Activated CD8-positive, alpha-beta T cell treated with anti-CD3 and anti-CD28 coated beads, Interleukin-2, amount 10 ng/mL, durations not matched to agents 7 days and 5 days (primary cell): ENCODE results near the gene EMC6. TPM values are rescaled to one million over a fixed set of nuclear protein-coding genes. Genes with fewer than 3 reads are reported as not detected.

Experiments
- ATAC-seq: fragments of 150-1000 bp; cut with Tn5 transposase; one replicate; pipeline ENCODE4 v1.10.0; 2021; ENCODE audit warnings: moderate library complexity
- CTCF ChIA-PET: fragments of 350-600 bp; sonication (Branson Sonifier 250); formaldehyde crosslinking; loops from one replicate; lab custom pipeline; 2021; ENCODE audit warnings: antibody characterized with exemption; lab: Charles Lee
- POLR2A ChIA-PET: fragments of 350-600 bp; sonication (Branson Sonifier 250); formaldehyde crosslinking; loops from one replicate; lab custom pipeline; 2021; ENCODE audit warnings: antibody characterized with exemption; lab: Charles Lee
- DNase-seq: peaks from one replicate; pipeline ENCODE4 v3.0.0-alpha.2; 2020
- H3K27ac Mint-ChIP-seq: one replicate; pipeline ENCODE4 v1.8.0; 2021; ENCODE audit warnings: mild to moderate bottlenecking, mixed read lengths
- H3K27me3 Mint-ChIP-seq: one replicate; pipeline ENCODE4 v1.8.0; 2021; ENCODE audit warnings: low read depth, mixed read lengths
- H3K36me3 Mint-ChIP-seq: one replicate; pipeline ENCODE4 v1.8.0; 2021; ENCODE audit warnings: low read depth, mixed read lengths
- H3K4me1 Mint-ChIP-seq: one replicate; pipeline ENCODE4 v1.8.0; 2021; ENCODE audit warnings: low read depth, mixed read lengths
- H3K4me3 Mint-ChIP-seq: one replicate; pipeline ENCODE4 v1.8.0; 2021; ENCODE audit warnings: mild to moderate bottlenecking, mixed read lengths
- H3K9me3 Mint-ChIP-seq: one replicate; pipeline ENCODE4 v1.8.0; 2022; ENCODE audit warnings: mixed read lengths; ENCODE audit not compliant: insufficient read depth
- total RNA-seq, 2 experiments: library from RNA; stranded (reverse); gene quantifications; one replicate each; pipeline ENCODE4 v1.2.3, GENCODE V29; 2021

The EMC6 gene
- total RNA-seq, 2 experiments from 2014 or later = 39.7 to 43.1 TPM

GRCh38 chr17:3636908-3637373 is 31.7 kb upstream of the EMC6 start:
- H3K4me1 Mint-ChIP-seq = peaks cover 44% of the 10 kb centered on the region
- no peaks in the 10 kb centered on the region for H3K27me3 Mint-ChIP-seq
- no peak overlapping the region for H3K27ac Mint-ChIP-seq
- CTCF ChIA-PET = interaction anchor here (0.7 to 3.4 kb wide), 3 partner anchors 10 to 588 kb away, joined by 3 to 20 read pairs (median 6); no protein-coding TSS in a partner anchor
- POLR2A ChIA-PET = interaction anchor here (1.1 kb wide), 2 partner anchors 74 to 204 kb away, joined by 3 to 4 read pairs; no protein-coding TSS in a partner anchor
- ATAC-seq (no peak), DNase-seq (peak; percentile 30)
- no peaks in the 10 kb centered on the region for H3K9me3 Mint-ChIP-seq
- peak overlapping the region; percentile 91 for H3K4me3 Mint-ChIP-seq
- H3K36me3 Mint-ChIP-seq = peaks cover 7% of the 10 kb centered on the region

DNA sequence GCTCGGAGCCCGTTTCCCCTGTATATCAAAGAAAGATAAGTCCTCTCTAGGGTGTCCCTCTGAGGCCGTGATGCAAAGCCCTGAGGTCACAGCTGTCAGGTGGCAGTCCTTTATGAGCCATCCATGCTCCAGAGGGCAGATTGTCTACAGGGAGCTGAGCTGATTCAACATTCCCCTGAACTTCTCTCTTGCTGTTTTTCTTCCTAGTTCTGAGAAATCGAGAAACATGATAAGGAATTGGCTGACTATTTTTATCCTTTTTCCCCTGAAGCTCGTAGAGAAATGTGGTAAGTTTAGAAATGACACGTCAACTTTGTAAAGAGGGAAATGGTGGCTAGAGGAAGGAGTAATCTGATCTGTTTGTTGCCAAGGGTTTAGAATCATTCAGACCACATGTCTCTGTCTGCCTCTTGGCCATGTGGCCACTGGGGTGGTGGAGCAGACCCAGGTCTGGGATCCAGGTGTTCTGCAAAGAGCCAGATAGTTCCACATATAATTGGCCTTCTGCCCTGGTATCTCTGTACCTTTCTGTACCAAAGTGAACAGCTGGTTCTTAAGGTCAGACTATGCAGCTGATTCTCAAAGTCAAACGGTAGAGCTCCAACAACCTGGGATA is 28.5 kb upstream of the EMC6 start:
- peak overlapping the region; percentile 47 for H3K4me3 Mint-ChIP-seq
- ChIA-PET POLR2A (no interaction called here), CTCF (interaction anchor here (0.7 to 1.2 kb wide), 5 partner anchors 9 to 813 kb away, joined by 3 to 7 read pairs (median 3); no protein-coding TSS in a partner anchor)
- H3K9me3 Mint-ChIP-seq = no peaks in the 10 kb centered on the region
- ATAC-seq = no peak
- peaks cover 3% of the 10 kb centered on the region for H3K36me3 Mint-ChIP-seq
- peak overlapping the region; percentile 85 for H3K27ac Mint-ChIP-seq
- DNase-seq = peak; percentile 43
- H3K27me3 Mint-ChIP-seq = no peaks in the 10 kb centered on the region
- H3K4me1 Mint-ChIP-seq = peaks cover 39% of the 10 kb centered on the region

DNA sequence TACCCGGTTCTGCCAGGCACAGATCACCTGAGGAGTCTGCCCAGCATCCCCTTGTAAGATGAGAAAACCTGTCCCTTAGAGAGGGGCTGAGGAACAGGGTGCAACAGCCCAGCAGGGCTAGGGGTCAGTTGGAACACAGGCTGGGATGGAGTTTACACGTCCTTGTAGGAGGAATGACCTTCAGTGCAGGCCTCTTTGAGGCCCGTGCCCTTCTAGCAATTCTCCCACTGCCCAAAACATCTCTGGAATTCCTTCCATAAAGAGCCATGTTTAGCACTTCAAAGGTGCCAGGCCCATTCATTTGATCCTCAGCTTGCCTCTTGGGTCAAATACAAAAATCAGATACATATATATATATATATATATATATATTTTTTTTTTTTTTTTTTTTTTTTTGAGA is 27.6 kb upstream of the EMC6 start:
- H3K27ac Mint-ChIP-seq = no peak overlapping the region
- H3K9me3 Mint-ChIP-seq = no peaks in the 10 kb centered on the region
- no peak overlapping the region for H3K4me3 Mint-ChIP-seq
- peaks cover 36% of the 10 kb centered on the region for H3K4me1 Mint-ChIP-seq
- ATAC-seq = no peak
- POLR2A ChIA-PET = no interaction called here
- DNase-seq = no peak
- CTCF ChIA-PET = interaction anchor here (1.2 kb wide), 2 partner anchors 8 to 39 kb away, joined by 3 to 7 read pairs; no protein-coding TSS in a partner anchor
- no peaks in the 10 kb centered on the region for H3K27me3 Mint-ChIP-seq
- peaks cover 5% of the 10 kb centered on the region for H3K36me3 Mint-ChIP-seq

GRCh38 chr17:3641717-3642486 is 26.7 kb upstream of the EMC6 start:
- peaks cover 36% of the 10 kb centered on the region for H3K4me1 Mint-ChIP-seq
- no peaks in the 10 kb centered on the region for H3K27me3 Mint-ChIP-seq
- ATAC-seq (no peak), DNase-seq (no peak)
- peaks cover 5% of the 10 kb centered on the region for H3K36me3 Mint-ChIP-seq
- ChIA-PET POLR2A (no interaction called here), CTCF (no interaction called here)
- no peaks in the 10 kb centered on the region for H3K9me3 Mint-ChIP-seq
- H3K4me3 Mint-ChIP-seq = no peak overlapping the region
- no peak overlapping the region for H3K27ac Mint-ChIP-seq

- ChIA-PET POLR2A (no interaction called here), CTCF (interaction anchor here (0.8 kb wide), 1 partner anchor 595 kb away, joined by 4 read pairs; no protein-coding TSS in a partner anchor)
- H3K27me3 Mint-ChIP-seq = no peaks in the 10 kb centered on the region
- DNase-seq = no peak
- H3K36me3 Mint-ChIP-seq = peaks cover 7% of the 10 kb centered on the region
- no peak for ATAC-seq
- no peak overlapping the region for H3K4me3 Mint-ChIP-seq
- H3K4me1 Mint-ChIP-seq = peaks cover 21% of the 10 kb centered on the region
- H3K9me3 Mint-ChIP-seq = no peaks in the 10 kb centered on the region
- H3K27ac Mint-ChIP-seq = no peak overlapping the region
These were observed 24.7 kb upstream of the EMC6 start for GRCh38 chr17:3643889-3644349.

DNA sequence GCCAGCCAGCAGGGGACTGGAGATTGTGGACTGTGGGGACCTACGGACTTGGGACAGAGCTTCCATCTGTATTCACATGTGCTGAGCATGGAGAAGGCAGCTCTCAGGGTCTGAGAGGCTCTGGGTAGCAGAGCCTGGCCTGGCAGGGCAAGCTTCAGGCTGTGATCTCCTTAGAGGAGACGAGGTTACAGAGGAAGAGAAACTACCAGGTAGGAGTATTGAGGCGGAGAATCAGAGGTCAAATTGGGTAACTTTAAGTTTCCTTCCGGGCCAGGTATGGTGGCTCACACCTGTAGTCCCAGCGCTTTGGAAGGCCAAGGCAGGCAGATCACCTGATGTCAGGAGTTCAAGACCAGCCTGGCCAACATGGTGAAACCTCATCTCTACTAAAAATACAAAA is 23.3 kb upstream of the EMC6 start:
- POLR2A ChIA-PET = no interaction called here
- H3K27ac Mint-ChIP-seq = no peak overlapping the region
- no peaks in the 10 kb centered on the region for H3K9me3 Mint-ChIP-seq
- peaks cover 10% of the 10 kb centered on the region for H3K4me1 Mint-ChIP-seq
- peaks cover 6% of the 10 kb centered on the region for H3K36me3 Mint-ChIP-seq
- DNase-seq (no peak), ATAC-seq (no peak)
- no peaks in the 10 kb centered on the region for H3K27me3 Mint-ChIP-seq
- H3K4me3 Mint-ChIP-seq = no peak overlapping the region
- CTCF ChIA-PET = no interaction called here

DNA sequence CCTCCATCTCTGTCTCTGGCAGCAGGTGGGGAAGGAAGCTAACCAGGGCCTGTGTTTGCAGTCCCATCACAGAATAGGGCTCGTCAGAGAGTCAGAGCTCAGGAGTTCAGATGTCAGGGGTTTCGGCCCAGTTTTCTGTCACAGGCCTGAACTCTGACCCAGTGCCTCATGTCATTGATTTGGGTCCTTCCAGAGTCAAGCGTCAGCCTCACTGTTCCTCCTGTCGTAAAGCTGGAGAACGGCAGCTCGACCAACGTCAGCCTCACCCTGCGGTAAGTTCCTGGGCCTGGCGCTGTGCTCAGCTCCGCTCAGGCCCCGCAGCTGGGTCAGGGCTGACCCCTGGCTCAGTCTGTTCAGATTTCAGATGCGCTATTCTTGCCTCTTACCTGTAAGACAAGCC is 21.4 kb upstream of the EMC6 start:
- Mint-ChIP-seq H3K4me3 (no peak overlapping the region), H3K9me3 (no peaks in the 10 kb centered on the region), H3K4me1 (peaks cover 2% of the 10 kb centered on the region), H3K27me3 (no peaks in the 10 kb centered on the region), H3K27ac (no peak overlapping the region), H3K36me3 (peaks cover 5% of the 10 kb centered on the region)
- ATAC-seq = no peak
- no peak for DNase-seq
- POLR2A ChIA-PET = interaction anchor here (1.1 kb wide), 1 partner anchor 9 kb away, joined by 3 read pairs; no protein-coding TSS in a partner anchor
- CTCF ChIA-PET = interaction anchor here (1.2 to 3.2 kb wide), 7 partner anchors 12 to 599 kb away, joined by 3 to 20 read pairs (median 5); partner anchors contain the start of genes CTNS and SHPK

DNA sequence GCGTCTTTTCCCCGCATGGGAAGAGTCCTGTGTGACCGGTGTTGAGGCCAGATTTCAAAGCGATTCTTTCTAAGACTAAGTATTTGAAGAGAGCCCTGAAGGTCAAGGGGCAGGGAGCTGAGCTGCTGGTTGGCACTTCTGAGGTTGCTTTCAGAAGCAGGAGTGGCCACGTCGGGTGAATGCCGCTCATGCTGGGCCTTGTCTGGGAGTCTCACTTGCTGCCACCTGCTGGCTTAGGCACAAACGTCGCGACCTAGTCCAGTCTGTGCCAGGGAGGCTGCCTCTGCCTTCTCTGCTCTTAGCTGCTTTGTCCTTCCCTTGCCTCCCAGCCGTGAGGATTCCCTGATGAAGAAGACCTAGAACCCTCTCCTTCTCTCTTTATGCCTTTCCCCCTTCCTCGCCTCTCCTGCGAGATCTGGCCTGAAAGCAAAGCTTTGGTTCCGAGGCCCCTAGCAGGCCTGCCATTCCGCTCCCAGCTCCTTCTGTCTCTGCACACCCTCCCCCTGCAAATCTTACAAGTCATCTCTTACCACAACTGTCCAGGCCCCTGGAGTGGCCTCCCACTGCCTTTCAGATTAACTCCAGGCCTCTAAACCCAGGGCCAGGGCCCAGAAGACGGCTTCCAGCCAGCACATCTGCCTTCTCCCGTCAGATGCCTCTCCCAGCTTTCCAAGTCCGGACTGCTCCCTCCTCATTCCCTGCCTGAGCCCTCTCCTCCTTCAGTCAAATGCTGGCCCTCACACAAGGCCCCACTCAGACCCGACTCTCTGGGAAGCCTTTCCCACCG is 20.6 kb upstream of the EMC6 start:
- Mint-ChIP-seq H3K27ac (no peak overlapping the region), H3K27me3 (no peaks in the 10 kb centered on the region), H3K4me3 (no peak overlapping the region), H3K36me3 (peaks cover 5% of the 10 kb centered on the region), H3K9me3 (no peaks in the 10 kb centered on the region), H3K4me1 (peaks cover 2% of the 10 kb centered on the region)
- DNase-seq = peak; percentile 65
- peak; percentile 89 for ATAC-seq
- ChIA-PET POLR2A (interaction anchor here (1.1 kb wide), 1 partner anchor 9 kb away, joined by 3 read pairs; no protein-coding TSS in a partner anchor), CTCF (interaction anchor here (0.6 to 3.2 kb wide), 12 partner anchors 8 to 599 kb away, joined by 3 to 20 read pairs (median 4); partner anchors contain the start of genes CTNS and SHPK)

DNA sequence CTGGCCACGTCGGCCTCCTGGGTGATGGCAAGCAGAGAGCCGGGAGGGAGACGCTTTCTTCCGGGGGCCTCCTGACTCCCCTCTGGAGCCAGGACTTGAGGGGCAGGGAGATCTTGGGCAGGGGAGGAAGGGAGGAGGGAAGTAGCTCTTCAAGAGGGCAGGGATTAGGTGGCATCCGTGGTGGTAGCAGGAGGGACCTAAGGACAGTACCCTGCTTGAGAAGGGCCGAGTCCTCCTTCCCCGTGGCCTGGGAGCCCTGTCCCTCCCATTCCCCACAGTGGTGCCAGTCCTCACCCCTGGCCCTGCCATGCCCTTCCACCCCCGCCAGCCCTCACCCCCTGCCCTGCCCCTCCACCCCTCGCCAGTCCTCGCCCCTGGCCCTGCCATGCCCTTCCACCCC is 12.8 kb upstream of the EMC6 start:
- H3K9me3 Mint-ChIP-seq = no peaks in the 10 kb centered on the region
- H3K27me3 Mint-ChIP-seq = no peaks in the 10 kb centered on the region
- H3K4me3 Mint-ChIP-seq = no peak overlapping the region
- POLR2A ChIA-PET = interaction anchor here (1.6 kb wide), 1 partner anchor 8 kb away, joined by 3 read pairs; no protein-coding TSS in a partner anchor
- no peak overlapping the region for H3K27ac Mint-ChIP-seq
- CTCF ChIA-PET = no interaction called here
- H3K36me3 Mint-ChIP-seq = no peaks in the 10 kb centered on the region
- DNase-seq (no peak), ATAC-seq (no peak)
- H3K4me1 Mint-ChIP-seq = no peaks in the 10 kb centered on the region

DNA sequence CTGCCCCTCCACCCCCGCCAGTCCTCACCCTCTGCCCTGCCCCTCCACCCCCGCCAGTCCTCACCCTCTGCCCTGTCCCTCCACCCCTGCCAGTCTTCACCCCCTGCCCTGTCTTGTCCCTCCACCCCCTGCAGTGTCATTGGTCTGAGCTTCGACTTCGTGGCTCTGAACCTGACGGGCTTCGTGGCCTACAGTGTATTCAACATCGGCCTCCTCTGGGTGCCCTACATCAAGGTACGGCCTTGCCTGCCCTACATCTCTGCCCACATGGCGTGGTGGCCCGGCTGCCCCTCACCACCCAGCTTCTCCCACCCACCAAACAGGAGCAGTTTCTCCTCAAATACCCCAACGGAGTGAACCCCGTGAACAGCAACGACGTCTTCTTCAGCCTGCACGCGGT is 12.3 kb upstream of the EMC6 start:
- Mint-ChIP-seq H3K4me1 (no peaks in the 10 kb centered on the region), H3K27me3 (no peaks in the 10 kb centered on the region), H3K9me3 (no peaks in the 10 kb centered on the region), H3K4me3 (no peak overlapping the region), H3K27ac (no peak overlapping the region), H3K36me3 (no peaks in the 10 kb centered on the region)
- DNase-seq (no peak), ATAC-seq (no peak)
- POLR2A ChIA-PET = interaction anchor here (1.6 kb wide), 1 partner anchor 9 kb away, joined by 3 read pairs; no protein-coding TSS in a partner anchor
- CTCF ChIA-PET = no interaction called here
